ENCODE results near the gene GABRB3. TPM values are rescaled to one million over a fixed set of nuclear protein-coding genes. Genes with fewer than 3 reads are reported as not detected.

Gene GABRB3
- total and polyA plus RNA-seq, 2 of the 8 experiments (the other 6 are each of a cell fraction or from before 2014, with no cell fraction given): 98.8 to 163 TPM

DNA sequence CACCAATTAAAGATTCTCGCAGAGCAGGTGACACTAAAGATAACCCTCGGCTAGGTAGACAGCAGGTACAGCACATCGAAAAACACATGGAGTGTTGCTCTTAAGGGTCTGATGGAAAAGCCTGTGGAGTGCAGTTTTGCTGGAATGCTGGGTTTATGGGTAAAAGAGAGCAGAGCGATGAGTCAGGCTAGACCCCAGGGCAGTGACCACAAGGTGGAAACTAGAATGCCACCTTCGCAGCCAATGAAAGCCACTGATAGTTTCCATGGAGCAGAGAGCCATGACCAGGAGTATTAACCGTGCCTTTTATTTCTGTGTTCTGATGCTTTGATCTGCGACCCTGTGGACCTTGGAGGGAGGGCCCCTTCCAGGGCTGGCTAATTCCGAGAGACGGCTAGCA is 149.8 kb downstream of the GABRB3 start (continued):
- TF ChIP-seq, protein P1, sequence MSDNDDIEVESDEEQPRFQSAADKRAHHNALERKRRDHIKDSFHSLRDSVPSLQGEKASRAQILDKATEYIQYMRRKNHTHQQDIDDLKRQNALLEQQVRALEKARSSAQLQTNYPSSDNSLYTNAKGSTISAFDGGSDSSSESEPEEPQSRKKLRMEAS (IDR thresholded peaks at IDR 0.05): no peak
- TF ChIP-seq SIN3A (conservative IDR thresholded peaks at IDR 0.05 in 1 of 2, IDR thresholded peaks at IDR 0.05 in 1 of 2; ENCODE audit: low read depth in 1 of 2, low read length in 2 of 2) (no peak), CBX8 (IDR thresholded peaks at IDR 0.05; ENCODE audit: borderline replicate concordance, low read depth, low read length) (no peak), CTBP2 (IDR thresholded peaks at IDR 0.05; ENCODE audit: borderline replicate concordance, insufficient read depth, insufficient read length, low read length) (no peak)

Measured in H1 (cell line).